ENCODE results near the gene ATP6V0A4.

DNA sequence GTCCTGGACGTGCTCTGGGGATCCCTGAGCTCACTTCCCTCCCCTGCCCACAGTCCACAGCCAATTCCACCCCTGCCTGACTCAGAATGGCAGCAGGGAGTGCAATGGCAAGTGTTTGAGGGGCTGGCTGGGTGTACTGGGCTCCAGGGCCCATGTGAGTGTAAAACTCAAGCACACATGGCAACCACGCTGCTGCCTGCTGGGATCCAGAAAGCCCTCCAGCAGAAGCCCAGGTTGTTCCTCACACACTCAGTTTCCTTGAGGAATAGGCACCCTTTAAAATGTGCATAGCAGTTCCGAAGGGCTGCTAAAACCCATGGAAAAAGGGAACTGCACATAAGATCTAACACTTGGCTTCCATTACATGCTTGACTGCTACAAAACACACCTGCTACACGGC is 11.3 kb upstream of the ATP6V0A4 start:
- TF ChIP-seq, protein P1, sequence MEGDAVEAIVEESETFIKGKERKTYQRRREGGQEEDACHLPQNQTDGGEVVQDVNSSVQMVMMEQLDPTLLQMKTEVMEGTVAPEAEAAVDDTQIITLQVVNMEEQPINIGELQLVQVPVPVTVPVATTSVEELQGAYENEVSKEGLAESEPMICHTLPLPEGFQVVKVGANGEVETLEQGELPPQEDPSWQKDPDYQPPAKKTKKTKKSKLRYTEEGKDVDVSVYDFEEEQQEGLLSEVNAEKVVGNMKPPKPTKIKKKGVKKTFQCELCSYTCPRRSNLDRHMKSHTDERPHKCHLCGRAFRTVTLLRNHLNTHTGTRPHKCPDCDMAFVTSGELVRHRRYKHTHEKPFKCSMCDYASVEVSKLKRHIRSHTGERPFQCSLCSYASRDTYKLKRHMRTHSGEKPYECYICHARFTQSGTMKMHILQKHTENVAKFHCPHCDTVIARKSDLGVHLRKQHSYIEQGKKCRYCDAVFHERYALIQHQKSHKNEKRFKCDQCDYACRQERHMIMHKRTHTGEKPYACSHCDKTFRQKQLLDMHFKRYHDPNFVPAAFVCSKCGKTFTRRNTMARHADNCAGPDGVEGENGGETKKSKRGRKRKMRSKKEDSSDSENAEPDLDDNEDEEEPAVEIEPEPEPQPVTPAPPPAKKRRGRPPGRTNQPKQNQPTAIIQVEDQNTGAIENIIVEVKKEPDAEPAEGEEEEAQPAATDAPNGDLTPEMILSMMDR (IDR thresholded peaks at IDR 0.05) = no peak
- TF ChIP-seq CHD2 (IDR thresholded peaks at IDR 0.05; ENCODE audit: low read length, partially characterized antibody) (no peak), EZH2phosphoT487 (IDR thresholded peaks at IDR 0.05; ENCODE audit: borderline replicate concordance, low read depth) (no peak), GABPA (IDR thresholded peaks at IDR 0.05; ENCODE audit: low read depth) (no peak), TAF1 (IDR thresholded peaks at IDR 0.05; ENCODE audit: borderline replicate concordance, low read depth, low read length) (no peak), NFIC (IDR thresholded peaks at IDR 0.05; ENCODE audit: borderline replicate concordance) (no peak)
- TF ChIP-seq, protein P2, sequence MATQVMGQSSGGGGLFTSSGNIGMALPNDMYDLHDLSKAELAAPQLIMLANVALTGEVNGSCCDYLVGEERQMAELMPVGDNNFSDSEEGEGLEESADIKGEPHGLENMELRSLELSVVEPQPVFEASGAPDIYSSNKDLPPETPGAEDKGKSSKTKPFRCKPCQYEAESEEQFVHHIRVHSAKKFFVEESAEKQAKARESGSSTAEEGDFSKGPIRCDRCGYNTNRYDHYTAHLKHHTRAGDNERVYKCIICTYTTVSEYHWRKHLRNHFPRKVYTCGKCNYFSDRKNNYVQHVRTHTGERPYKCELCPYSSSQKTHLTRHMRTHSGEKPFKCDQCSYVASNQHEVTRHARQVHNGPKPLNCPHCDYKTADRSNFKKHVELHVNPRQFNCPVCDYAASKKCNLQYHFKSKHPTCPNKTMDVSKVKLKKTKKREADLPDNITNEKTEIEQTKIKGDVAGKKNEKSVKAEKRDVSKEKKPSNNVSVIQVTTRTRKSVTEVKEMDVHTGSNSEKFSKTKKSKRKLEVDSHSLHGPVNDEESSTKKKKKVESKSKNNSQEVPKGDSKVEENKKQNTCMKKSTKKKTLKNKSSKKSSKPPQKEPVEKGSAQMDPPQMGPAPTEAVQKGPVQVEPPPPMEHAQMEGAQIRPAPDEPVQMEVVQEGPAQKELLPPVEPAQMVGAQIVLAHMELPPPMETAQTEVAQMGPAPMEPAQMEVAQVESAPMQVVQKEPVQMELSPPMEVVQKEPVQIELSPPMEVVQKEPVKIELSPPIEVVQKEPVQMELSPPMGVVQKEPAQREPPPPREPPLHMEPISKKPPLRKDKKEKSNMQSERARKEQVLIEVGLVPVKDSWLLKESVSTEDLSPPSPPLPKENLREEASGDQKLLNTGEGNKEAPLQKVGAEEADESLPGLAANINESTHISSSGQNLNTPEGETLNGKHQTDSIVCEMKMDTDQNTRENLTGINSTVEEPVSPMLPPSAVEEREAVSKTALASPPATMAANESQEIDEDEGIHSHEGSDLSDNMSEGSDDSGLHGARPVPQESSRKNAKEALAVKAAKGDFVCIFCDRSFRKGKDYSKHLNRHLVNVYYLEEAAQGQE (IDR thresholded peaks at IDR 0.05; ENCODE audit: low read depth, low read length) = no peak
